GM19240 (cell line): Measurements from ENCODE around the gene MEI1.
A peak's percentile ranks its signal among the peaks of the same experiment; 100 is the strongest.

ENCODE experiments used
- DNase-seq: peaks from one replicate; pipeline ENCODE4 v3.0.0; 2011; ENCODE audit warnings: low spot score; ENCODE audit not compliant: insufficient read length

The MEI1 gene

GRCh38 chr22:41781507-41781906, 82.2 kb downstream of the MEI1 start:
- no peak for DNase-seq

- DNase-seq, result no peak
Measured at GRCh38 chr22:41782316-41782715, 83.0 kb downstream of the MEI1 start.

GRCh38 chr22:41782751-41783150, 83.4 kb downstream of the MEI1 start:
- no peak for DNase-seq

GRCh38 chr22:41787331-41787730, 88.0 kb downstream of the MEI1 start:
- DNase-seq, result no peak

GRCh38 chr22:41793871-41794270, 94.6 kb downstream of the MEI1 start:
- no peak for DNase-seq

GRCh38 chr22:41798736-41799135, 99.4 kb downstream of the MEI1 start:
- no peak for DNase-seq

- DNase-seq, result peak; percentile 43
Measured at GRCh38 chr22:41799486-41800347, 100.4 kb downstream of the MEI1 start.

- peak; percentile 93 for DNase-seq
Measured at GRCh38 chr22:41800348-41801146, 101.2 kb downstream of the MEI1 start, which contains the start of gene CCDC134. Gene CCDC134 (plus strand): TSS chr22:41800679. CDS start chr22:41808891, 8,212 bp downstream.

- no peak for DNase-seq
Measured at GRCh38 chr22:41801147-41801819, 102.0 kb downstream of the MEI1 start.

GRCh38 chr22:41801886-41802285, 102.6 kb downstream of the MEI1 start:
- DNase-seq, result no peak

GRCh38 chr22:41805639-41806038, 106.3 kb downstream of the MEI1 start:
- DNase-seq, result no peak

GRCh38 chr22:41808400-41808799, 109.1 kb downstream of the MEI1 start:
- no peak for DNase-seq

- no peak for DNase-seq
Measured at GRCh38 chr22:41810022-41810421, 110.7 kb downstream of the MEI1 start.

- no peak for DNase-seq
Measured at GRCh38 chr22:41812805-41813545, 113.7 kb downstream of the MEI1 start.

- DNase-seq, result no peak
Measured at GRCh38 chr22:41813726-41814410, 114.6 kb downstream of the MEI1 start.

GRCh38 chr22:41815716-41816115, 116.4 kb downstream of the MEI1 start:
- no peak for DNase-seq

GRCh38 chr22:41816241-41816640, 116.9 kb downstream of the MEI1 start:
- DNase-seq, result no peak

- no peak for DNase-seq
Measured at GRCh38 chr22:41816871-41817270, 117.6 kb downstream of the MEI1 start.

GRCh38 chr22:41818011-41818410, 118.7 kb downstream of the MEI1 start:
- no peak for DNase-seq

GRCh38 chr22:41818596-41818995, 119.3 kb downstream of the MEI1 start:
- DNase-seq, result no peak

GRCh38 chr22:41819257-41819656, 120.0 kb downstream of the MEI1 start:
- DNase-seq, result no peak
